ENCODE data around the gene KRT85. TPM values are rescaled to one million over a fixed set of nuclear protein-coding genes. Genes with fewer than 3 reads are reported as not detected.

The KRT85 gene
- total RNA-seq, 1 donor from 2014 or later = not detected

DNA sequence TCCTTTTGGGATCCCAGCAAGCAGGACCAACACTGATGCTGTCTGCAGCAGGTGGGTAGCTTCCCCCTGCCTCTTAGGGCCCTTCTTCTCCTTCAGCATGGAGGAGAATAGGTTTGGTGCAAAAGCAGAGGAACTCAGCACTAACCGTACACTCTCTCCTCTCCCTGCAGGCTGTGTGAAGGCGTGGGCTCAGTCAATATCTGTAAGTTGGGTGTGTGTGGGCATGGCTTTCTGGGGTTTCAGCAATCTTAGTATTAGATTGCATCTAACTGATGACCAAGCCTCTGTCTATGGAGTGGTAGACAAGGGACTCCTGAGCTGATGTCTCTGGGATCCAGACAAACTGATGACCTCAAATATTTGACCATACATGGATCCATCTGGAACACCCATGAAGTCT lies 14.3 kb downstream of the KRT85 start:
- DNase-seq (ENCODE audit: low spot score) = no peak
- Mint-ChIP-seq H3K27ac (ENCODE audit: unreplicated experiment) (no peak overlapping the region), H3K36me3 (ENCODE audit: low read depth, unreplicated experiment) (no peaks in the 10 kb centered on the region), H3K9me3 (ENCODE audit: unreplicated experiment) (no peaks in the 10 kb centered on the region), H3K4me1 (ENCODE audit: unreplicated experiment) (no peaks in the 10 kb centered on the region), H3K4me3 (ENCODE audit: unreplicated experiment) (no peak overlapping the region), H3K27me3 (ENCODE audit: unreplicated experiment) (peaks cover 4% of the 10 kb centered on the region)
- TF ChIP-seq, protein P1, sequence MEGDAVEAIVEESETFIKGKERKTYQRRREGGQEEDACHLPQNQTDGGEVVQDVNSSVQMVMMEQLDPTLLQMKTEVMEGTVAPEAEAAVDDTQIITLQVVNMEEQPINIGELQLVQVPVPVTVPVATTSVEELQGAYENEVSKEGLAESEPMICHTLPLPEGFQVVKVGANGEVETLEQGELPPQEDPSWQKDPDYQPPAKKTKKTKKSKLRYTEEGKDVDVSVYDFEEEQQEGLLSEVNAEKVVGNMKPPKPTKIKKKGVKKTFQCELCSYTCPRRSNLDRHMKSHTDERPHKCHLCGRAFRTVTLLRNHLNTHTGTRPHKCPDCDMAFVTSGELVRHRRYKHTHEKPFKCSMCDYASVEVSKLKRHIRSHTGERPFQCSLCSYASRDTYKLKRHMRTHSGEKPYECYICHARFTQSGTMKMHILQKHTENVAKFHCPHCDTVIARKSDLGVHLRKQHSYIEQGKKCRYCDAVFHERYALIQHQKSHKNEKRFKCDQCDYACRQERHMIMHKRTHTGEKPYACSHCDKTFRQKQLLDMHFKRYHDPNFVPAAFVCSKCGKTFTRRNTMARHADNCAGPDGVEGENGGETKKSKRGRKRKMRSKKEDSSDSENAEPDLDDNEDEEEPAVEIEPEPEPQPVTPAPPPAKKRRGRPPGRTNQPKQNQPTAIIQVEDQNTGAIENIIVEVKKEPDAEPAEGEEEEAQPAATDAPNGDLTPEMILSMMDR (IDR thresholded peaks at IDR 0.05; ENCODE audit: unreplicated experiment) = no peak

DNA sequence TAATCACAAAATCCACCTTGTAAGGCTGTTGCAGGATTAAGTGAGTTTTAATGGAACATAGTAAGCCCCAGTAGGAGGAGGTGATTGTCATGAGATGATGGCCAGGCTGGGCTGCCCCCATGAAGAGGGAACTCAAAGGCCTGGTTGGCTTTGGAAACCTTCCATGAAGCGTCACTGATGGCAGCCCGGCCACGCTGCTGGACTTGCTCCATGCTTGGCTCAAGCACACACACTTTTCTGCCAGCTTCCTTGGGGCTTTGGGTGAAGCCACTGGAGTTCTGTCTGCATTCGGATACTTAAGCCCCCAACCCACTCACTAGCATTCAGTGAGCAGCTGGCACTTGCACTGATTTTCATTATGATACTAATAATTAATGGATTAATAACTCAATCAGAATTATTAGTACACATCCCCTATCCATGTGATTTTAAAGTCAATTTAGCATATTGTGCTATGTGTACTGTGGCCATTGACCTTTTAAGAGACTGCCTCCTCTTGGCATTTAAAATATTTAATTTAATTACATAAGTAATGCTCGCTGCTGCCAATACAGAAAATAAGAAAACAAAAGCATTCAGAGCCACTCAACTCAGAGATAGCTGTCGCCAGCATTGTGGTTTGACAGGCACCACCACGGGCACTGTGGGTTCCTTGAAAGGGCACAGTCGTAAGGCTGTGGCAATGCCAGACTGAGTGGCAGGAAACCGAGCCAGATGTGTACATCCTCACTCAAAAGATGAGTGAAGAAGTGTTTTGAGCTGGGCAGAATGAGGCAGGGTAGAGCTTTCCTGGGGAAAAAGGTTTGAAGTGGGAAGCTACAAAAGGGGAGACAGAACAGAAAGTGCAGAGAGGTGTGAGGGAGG lies 15.9 kb downstream of the KRT85 start:
- H3K27me3 Mint-ChIP-seq (ENCODE audit: unreplicated experiment) = peaks cover 2% of the 10 kb centered on the region
- no peak for DNase-seq (ENCODE audit: low spot score)
- no peak overlapping the region for H3K4me3 Mint-ChIP-seq (ENCODE audit: unreplicated experiment)
- TF ChIP-seq, protein P1 (IDR thresholded peaks at IDR 0.05; ENCODE audit: unreplicated experiment) = no peak
- H3K27ac Mint-ChIP-seq (ENCODE audit: unreplicated experiment) = no peak overlapping the region
- H3K4me1 Mint-ChIP-seq (ENCODE audit: unreplicated experiment) = no peaks in the 10 kb centered on the region
- H3K9me3 Mint-ChIP-seq (ENCODE audit: unreplicated experiment) = no peaks in the 10 kb centered on the region
- no peaks in the 10 kb centered on the region for H3K36me3 Mint-ChIP-seq (ENCODE audit: low read depth, unreplicated experiment)

DNA sequence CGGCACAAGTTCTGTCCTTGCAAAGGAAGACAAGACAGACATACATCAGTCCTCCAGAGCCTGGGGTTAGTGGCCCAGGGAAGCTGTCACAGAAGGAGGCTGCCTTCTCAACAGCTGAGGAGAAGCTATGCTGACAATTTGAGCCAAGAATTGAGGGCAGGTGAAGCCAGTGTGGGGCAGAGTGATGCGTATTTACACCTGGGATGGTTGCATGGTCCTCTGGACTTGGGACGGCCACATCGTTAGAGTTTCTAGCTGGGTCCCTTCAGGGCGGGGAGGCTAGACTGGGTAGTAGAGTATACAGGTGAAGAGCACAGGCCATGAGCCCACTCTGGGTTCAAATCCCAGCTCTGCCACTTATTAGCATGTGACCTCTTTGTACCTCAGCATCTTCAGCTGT lies 16.5 kb downstream of the KRT85 start:
- H3K27me3 Mint-ChIP-seq (ENCODE audit: unreplicated experiment) = peaks cover 2% of the 10 kb centered on the region
- no peak overlapping the region for H3K27ac Mint-ChIP-seq (ENCODE audit: unreplicated experiment)

DNA sequence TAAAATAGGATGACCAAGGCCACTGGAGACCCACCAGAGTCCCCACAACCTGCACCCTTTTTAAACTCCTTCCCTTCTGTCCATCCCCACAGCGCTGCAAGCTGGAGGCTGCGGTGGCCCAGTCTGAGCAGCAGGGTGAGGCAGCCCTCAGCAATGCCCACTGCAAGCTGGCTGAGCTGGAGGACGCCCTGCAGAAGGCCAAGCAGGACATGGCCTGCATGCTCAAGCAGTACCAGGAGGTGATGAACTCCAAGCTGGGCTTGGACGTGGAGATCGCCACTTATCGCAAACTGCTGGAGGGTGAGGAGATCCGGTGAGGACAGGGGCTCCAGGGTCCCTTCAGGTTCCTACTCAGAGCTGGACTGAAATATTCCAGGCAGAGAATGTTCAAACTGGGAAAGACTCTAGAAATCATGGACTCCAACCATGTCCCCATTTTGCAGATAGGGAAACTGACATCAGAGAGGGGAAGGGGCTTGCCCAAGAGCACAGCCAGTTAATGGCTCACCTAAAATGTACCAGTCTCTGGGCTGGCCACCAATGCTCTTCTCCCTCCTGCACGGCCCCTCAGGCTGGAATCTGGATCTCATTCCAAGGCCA lies 17.2 kb downstream of the KRT85 start:
- no peak for DNase-seq (ENCODE audit: low spot score)
- Mint-ChIP-seq H3K9me3 (ENCODE audit: unreplicated experiment) (no peaks in the 10 kb centered on the region), H3K4me1 (ENCODE audit: unreplicated experiment) (no peaks in the 10 kb centered on the region)

More for the DNA sequence above, 16.5 kb downstream of the KRT85 start:
- Mint-ChIP-seq H3K4me1 (ENCODE audit: unreplicated experiment) (no peaks in the 10 kb centered on the region), H3K9me3 (ENCODE audit: unreplicated experiment) (no peaks in the 10 kb centered on the region), H3K4me3 (ENCODE audit: unreplicated experiment) (no peak overlapping the region), H3K36me3 (ENCODE audit: low read depth, unreplicated experiment) (no peaks in the 10 kb centered on the region)
- TF ChIP-seq, protein P1 (IDR thresholded peaks at IDR 0.05; ENCODE audit: unreplicated experiment) = no peak
- DNase-seq (ENCODE audit: low spot score) = no peak

More for the DNA sequence above, 17.2 kb downstream of the KRT85 start:
- Mint-ChIP-seq H3K36me3 (ENCODE audit: low read depth, unreplicated experiment) (no peaks in the 10 kb centered on the region), H3K27me3 (ENCODE audit: unreplicated experiment) (no peaks in the 10 kb centered on the region), H3K27ac (ENCODE audit: unreplicated experiment) (no peak overlapping the region), H3K4me3 (ENCODE audit: unreplicated experiment) (no peak overlapping the region)
- TF ChIP-seq, protein P1 (IDR thresholded peaks at IDR 0.05; ENCODE audit: unreplicated experiment) = no peak
